Adrenal gland (tissue), 5 donors: Measurements from ENCODE around the gene ZNF600.

ENCODE experiments used
- POLR2A ChIP-seq, 2 donors: fragments of 450-650 bp; IDR thresholded peaks; one replicate each; pipeline ENCODE4 v1.6.1; 2017; ENCODE audit warnings: antibody characterized with exemption in 2 of 2, mild to moderate bottlenecking in 2 of 2, moderate library complexity in 1 of 2
- TF ChIP-seq, protein P1 (sequence below), 6 experiments: fragments of 450-650 bp in 4 of 6; fragments of 200-600 bp in 2 of 6; sonication (generic) in 1 of 6; IDR thresholded peaks; 1 replicate in 5 of 6; 2 replicates in 1 of 6; pipeline versions ENCODE4 v1.5.1 to v1.8.0; 2016 to 2021; ENCODE audit warnings: antibody characterized with exemption in 6 of 6, mild to moderate bottlenecking in 2 of 6, moderate library complexity in 1 of 6
- donor health status: DM: no; HTN: no; CAD: no.

DNA sequence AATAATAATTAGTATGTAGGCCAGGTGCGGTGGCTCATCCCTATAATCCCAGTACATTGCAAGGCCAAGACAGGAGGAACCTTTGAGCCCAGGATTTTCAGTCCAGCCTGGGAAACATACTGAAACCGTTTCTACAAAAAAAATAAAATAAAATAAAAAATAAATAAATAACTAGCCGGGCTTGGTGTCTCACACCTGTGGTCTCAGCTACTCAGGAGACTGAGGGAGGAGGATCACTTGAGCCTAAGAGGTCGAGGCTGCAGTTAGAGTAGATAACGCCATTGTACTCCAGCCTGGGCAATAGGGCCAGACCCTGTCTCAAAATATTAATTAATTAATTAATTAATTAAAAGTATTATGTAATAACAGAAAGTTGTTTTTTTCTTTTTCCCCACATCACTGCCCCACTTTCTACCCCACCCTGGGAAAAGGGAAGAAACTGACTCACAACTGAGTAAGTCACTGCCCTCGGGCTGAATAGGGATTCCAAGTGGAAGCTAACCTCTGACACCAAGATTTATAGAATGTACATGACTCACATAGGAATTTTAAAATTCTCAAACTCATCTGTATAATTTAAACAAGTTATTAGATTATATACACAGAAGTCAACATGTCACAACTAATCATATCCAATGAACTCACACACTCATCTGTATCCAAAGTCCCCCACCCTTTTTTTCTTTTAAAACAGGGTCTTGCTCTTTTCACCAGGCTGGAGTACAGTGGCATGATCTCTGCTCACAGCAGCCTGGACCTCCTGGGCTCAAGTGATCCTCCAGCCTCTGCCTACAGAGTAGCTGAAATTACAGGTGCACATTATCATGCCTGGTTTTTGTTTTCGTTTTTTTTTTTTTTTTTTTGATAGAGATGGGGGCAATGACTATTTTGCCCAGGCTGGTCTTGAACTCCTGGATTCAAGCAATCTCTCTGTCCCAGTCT, 64.3 kb downstream of the ZNF600 start:
- TF ChIP-seq, protein P1, sequence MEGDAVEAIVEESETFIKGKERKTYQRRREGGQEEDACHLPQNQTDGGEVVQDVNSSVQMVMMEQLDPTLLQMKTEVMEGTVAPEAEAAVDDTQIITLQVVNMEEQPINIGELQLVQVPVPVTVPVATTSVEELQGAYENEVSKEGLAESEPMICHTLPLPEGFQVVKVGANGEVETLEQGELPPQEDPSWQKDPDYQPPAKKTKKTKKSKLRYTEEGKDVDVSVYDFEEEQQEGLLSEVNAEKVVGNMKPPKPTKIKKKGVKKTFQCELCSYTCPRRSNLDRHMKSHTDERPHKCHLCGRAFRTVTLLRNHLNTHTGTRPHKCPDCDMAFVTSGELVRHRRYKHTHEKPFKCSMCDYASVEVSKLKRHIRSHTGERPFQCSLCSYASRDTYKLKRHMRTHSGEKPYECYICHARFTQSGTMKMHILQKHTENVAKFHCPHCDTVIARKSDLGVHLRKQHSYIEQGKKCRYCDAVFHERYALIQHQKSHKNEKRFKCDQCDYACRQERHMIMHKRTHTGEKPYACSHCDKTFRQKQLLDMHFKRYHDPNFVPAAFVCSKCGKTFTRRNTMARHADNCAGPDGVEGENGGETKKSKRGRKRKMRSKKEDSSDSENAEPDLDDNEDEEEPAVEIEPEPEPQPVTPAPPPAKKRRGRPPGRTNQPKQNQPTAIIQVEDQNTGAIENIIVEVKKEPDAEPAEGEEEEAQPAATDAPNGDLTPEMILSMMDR (IDR thresholded peaks at IDR 0.05): no peak
- no peak for TF ChIP-seq POLR2A (IDR thresholded peaks at IDR 0.05)
